ENCODE data around the gene IGF2BP2.

The IGF2BP2 gene

GRCh38 chr3:185663929-185664328 is 160.9 kb downstream of the IGF2BP2 start:
- TF ChIP-seq CTCF (IDR thresholded peaks at IDR 0.05): no peak

GRCh38 chr3:185661772-185662171 is 163.1 kb downstream of the IGF2BP2 start:
- no peak for TF ChIP-seq CTCF (IDR thresholded peaks at IDR 0.05)

GRCh38 chr3:185659942-185660921 is 164.6 kb downstream of the IGF2BP2 start:
- peak; percentile 100 for TF ChIP-seq CTCF (IDR thresholded peaks at IDR 0.05)

GRCh38 chr3:185658943-185659342 is 165.9 kb downstream of the IGF2BP2 start:
- no peak for TF ChIP-seq CTCF (IDR thresholded peaks at IDR 0.05)

- TF ChIP-seq CTCF (IDR thresholded peaks at IDR 0.05): no peak
These were observed 166.3 kb downstream of the IGF2BP2 start for GRCh38 chr3:185658504-185658912.

- no peak for TF ChIP-seq CTCF (IDR thresholded peaks at IDR 0.05)
These were observed 166.9 kb downstream of the IGF2BP2 start for GRCh38 chr3:185657691-185658503.

GRCh38 chr3:185657211-185657610 is 167.6 kb downstream of the IGF2BP2 start:
- TF ChIP-seq CTCF (IDR thresholded peaks at IDR 0.05): no peak
